Measurements from ENCODE around the gene MYH13.

The MYH13 gene

GRCh38 chr17:10384175-10384574 is 11.4 kb upstream of the MYH13 start:
- H3K9ac ChIP-seq (ENCODE audit: low read depth, low read length) = no peak overlapping the region
- H3K4me1 ChIP-seq (ENCODE audit: insufficient read depth, low read length) = 0 out of 2 replicates have a peak, but pooled peaks cover 3% of the 10 kb centered on the region
- H3K9me3 ChIP-seq (ENCODE audit: insufficient read depth, low read depth, low read length) = no peaks in the 10 kb centered on the region
- H3K27ac ChIP-seq (ENCODE audit: low read length) = no peak overlapping the region
- no peaks in the 10 kb centered on the region for H3K36me3 ChIP-seq (ENCODE audit: insufficient read depth, low read depth, low read length)
- no peaks in the 10 kb centered on the region for H3K27me3 ChIP-seq (ENCODE audit: insufficient read depth, low read length)
- no peak overlapping the region for H3K4me3 ChIP-seq (ENCODE audit: low read length)

GRCh38 chr17:10380631-10381408 is 8.0 kb upstream of the MYH13 start:
- H3K4me3 ChIP-seq (ENCODE audit: low read length) = no peak overlapping the region
- 0 out of 2 replicates have a peak, but pooled peaks cover 3% of the 10 kb centered on the region for H3K4me1 ChIP-seq (ENCODE audit: insufficient read depth, low read length)
- no peak overlapping the region for H3K27ac ChIP-seq (ENCODE audit: low read length)
- no peaks in the 10 kb centered on the region for H3K9me3 ChIP-seq (ENCODE audit: insufficient read depth, low read depth, low read length)
- no peaks in the 10 kb centered on the region for H3K36me3 ChIP-seq (ENCODE audit: insufficient read depth, low read depth, low read length)
- no peaks in the 10 kb centered on the region for H3K27me3 ChIP-seq (ENCODE audit: insufficient read depth, low read length)
- H3K9ac ChIP-seq (ENCODE audit: low read depth, low read length) = no peak overlapping the region

GRCh38 chr17:10370016-10370608 is 2.7 kb downstream of the MYH13 start:
- Histone ChIP-seq H3K27me3 (ENCODE audit: insufficient read depth, low read length) (no peaks in the 10 kb centered on the region), H3K4me1 (ENCODE audit: insufficient read depth, low read length) (no peaks in the 10 kb centered on the region; the same call in 1 of the 2 replicates), H3K36me3 (ENCODE audit: insufficient read depth, low read depth, low read length) (no peaks in the 10 kb centered on the region), H3K9me3 (ENCODE audit: insufficient read depth, low read depth, low read length) (no peaks in the 10 kb centered on the region), H3K4me3 (ENCODE audit: low read length) (no peak overlapping the region), H3K9ac (ENCODE audit: low read depth, low read length) (no peak overlapping the region), H3K27ac (ENCODE audit: low read length) (no peak overlapping the region)

- Histone ChIP-seq H3K4me3 (ENCODE audit: low read length) (no peak overlapping the region), H3K4me1 (ENCODE audit: insufficient read depth, low read length) (no peaks in the 10 kb centered on the region; the same call in 1 of the 2 replicates), H3K27ac (ENCODE audit: low read length) (no peak overlapping the region), H3K9me3 (ENCODE audit: insufficient read depth, low read depth, low read length) (no peaks in the 10 kb centered on the region), H3K9ac (ENCODE audit: low read depth, low read length) (no peak overlapping the region), H3K36me3 (ENCODE audit: insufficient read depth, low read depth, low read length) (no peaks in the 10 kb centered on the region), H3K27me3 (ENCODE audit: insufficient read depth, low read length) (no peaks in the 10 kb centered on the region)
Observed at GRCh38 chr17:10369239-10369638, 3.6 kb downstream of the MYH13 start.

GRCh38 chr17:10368561-10368960 is 4.2 kb downstream of the MYH13 start:
- H3K9ac ChIP-seq (ENCODE audit: low read depth, low read length) = no peak overlapping the region
- H3K27me3 ChIP-seq (ENCODE audit: insufficient read depth, low read length) = no peaks in the 10 kb centered on the region
- no peak overlapping the region for H3K27ac ChIP-seq (ENCODE audit: low read length)
- H3K36me3 ChIP-seq (ENCODE audit: insufficient read depth, low read depth, low read length) = no peaks in the 10 kb centered on the region
- H3K4me1 ChIP-seq (ENCODE audit: insufficient read depth, low read length) = no peaks in the 10 kb centered on the region; the same call in 1 of the 2 replicates
- no peak overlapping the region for H3K4me3 ChIP-seq (ENCODE audit: low read length)
- no peaks in the 10 kb centered on the region for H3K9me3 ChIP-seq (ENCODE audit: insufficient read depth, low read depth, low read length)

- H3K36me3 ChIP-seq (ENCODE audit: insufficient read depth, low read depth, low read length) = no peaks in the 10 kb centered on the region
- no peak overlapping the region for H3K27ac ChIP-seq (ENCODE audit: low read length)
- H3K4me1 ChIP-seq (ENCODE audit: insufficient read depth, low read length) = no peaks in the 10 kb centered on the region; the same call in 1 of the 2 replicates
- H3K4me3 ChIP-seq (ENCODE audit: low read length) = no peak overlapping the region
- no peaks in the 10 kb centered on the region for H3K27me3 ChIP-seq (ENCODE audit: insufficient read depth, low read length)
- no peak overlapping the region for H3K9ac ChIP-seq (ENCODE audit: low read depth, low read length)
- no peaks in the 10 kb centered on the region for H3K9me3 ChIP-seq (ENCODE audit: insufficient read depth, low read depth, low read length)
Observed at GRCh38 chr17:10360578-10360977, 12.2 kb downstream of the MYH13 start.

- Histone ChIP-seq H3K4me1 (ENCODE audit: insufficient read depth, low read length) (no peaks in the 10 kb centered on the region), H3K27ac (ENCODE audit: low read length) (no peak overlapping the region), H3K4me3 (ENCODE audit: low read length) (no peak overlapping the region), H3K27me3 (ENCODE audit: insufficient read depth, low read length) (no peaks in the 10 kb centered on the region), H3K9me3 (ENCODE audit: insufficient read depth, low read depth, low read length) (no peaks in the 10 kb centered on the region), H3K36me3 (ENCODE audit: insufficient read depth, low read depth, low read length) (no peaks in the 10 kb centered on the region), H3K9ac (ENCODE audit: low read depth, low read length) (no peak overlapping the region)
Observed at GRCh38 chr17:10357768-10358167, 15.0 kb downstream of the MYH13 start.

- Histone ChIP-seq H3K4me1 (ENCODE audit: insufficient read depth, low read length) (no peaks in the 10 kb centered on the region), H3K27ac (ENCODE audit: low read length) (no peak overlapping the region), H3K36me3 (ENCODE audit: insufficient read depth, low read depth, low read length) (no peaks in the 10 kb centered on the region), H3K27me3 (ENCODE audit: insufficient read depth, low read length) (no peaks in the 10 kb centered on the region), H3K9ac (ENCODE audit: low read depth, low read length) (no peak overlapping the region), H3K4me3 (ENCODE audit: low read length) (no peak overlapping the region), H3K9me3 (ENCODE audit: insufficient read depth, low read depth, low read length) (no peaks in the 10 kb centered on the region)
Observed at GRCh38 chr17:10354651-10355050, 18.2 kb downstream of the MYH13 start.

- Histone ChIP-seq H3K9me3 (ENCODE audit: insufficient read depth, low read depth, low read length) (no peaks in the 10 kb centered on the region), H3K9ac (ENCODE audit: low read depth, low read length) (no peak overlapping the region), H3K27ac (ENCODE audit: low read length) (no peak overlapping the region), H3K27me3 (ENCODE audit: insufficient read depth, low read length) (no peaks in the 10 kb centered on the region), H3K4me1 (ENCODE audit: insufficient read depth, low read length) (no peaks in the 10 kb centered on the region), H3K4me3 (ENCODE audit: low read length) (no peak overlapping the region), H3K36me3 (ENCODE audit: insufficient read depth, low read depth, low read length) (no peaks in the 10 kb centered on the region)
Observed at GRCh38 chr17:10352893-10353292, 19.9 kb downstream of the MYH13 start.

GRCh38 chr17:10349403-10349802 is 23.4 kb downstream of the MYH13 start:
- H3K36me3 ChIP-seq (ENCODE audit: insufficient read depth, low read depth, low read length) = no peaks in the 10 kb centered on the region
- H3K27me3 ChIP-seq (ENCODE audit: insufficient read depth, low read length) = no peaks in the 10 kb centered on the region
- no peak overlapping the region for H3K4me3 ChIP-seq (ENCODE audit: low read length)
- H3K27ac ChIP-seq (ENCODE audit: low read length) = no peak overlapping the region
- H3K4me1 ChIP-seq (ENCODE audit: insufficient read depth, low read length) = no peaks in the 10 kb centered on the region
- no peaks in the 10 kb centered on the region for H3K9me3 ChIP-seq (ENCODE audit: insufficient read depth, low read depth, low read length)
- H3K9ac ChIP-seq (ENCODE audit: low read depth, low read length) = no peak overlapping the region

- no peak overlapping the region for H3K4me3 ChIP-seq (ENCODE audit: low read length)
- H3K9me3 ChIP-seq (ENCODE audit: insufficient read depth, low read depth, low read length) = no peaks in the 10 kb centered on the region
- no peaks in the 10 kb centered on the region for H3K4me1 ChIP-seq (ENCODE audit: insufficient read depth, low read length)
- H3K9ac ChIP-seq (ENCODE audit: low read depth, low read length) = no peak overlapping the region
- no peaks in the 10 kb centered on the region for H3K36me3 ChIP-seq (ENCODE audit: insufficient read depth, low read depth, low read length)
- no peaks in the 10 kb centered on the region for H3K27me3 ChIP-seq (ENCODE audit: insufficient read depth, low read length)
- H3K27ac ChIP-seq (ENCODE audit: low read length) = no peak overlapping the region
Observed at GRCh38 chr17:10344816-10345215, 28.0 kb downstream of the MYH13 start.

GRCh38 chr17:10339051-10339450 is 33.8 kb downstream of the MYH13 start:
- Histone ChIP-seq H3K36me3 (ENCODE audit: insufficient read depth, low read depth, low read length) (no peaks in the 10 kb centered on the region), H3K9me3 (ENCODE audit: insufficient read depth, low read depth, low read length) (no peaks in the 10 kb centered on the region), H3K4me1 (ENCODE audit: insufficient read depth, low read length) (peaks cover 4% of the 10 kb centered on the region; the same call in 1 of the 2 replicates)

More at GRCh38 chr17:10339051-10339450, 33.8 kb downstream of the MYH13 start:
- Histone ChIP-seq H3K4me3 (ENCODE audit: low read length) (no peak overlapping the region), H3K27me3 (ENCODE audit: insufficient read depth, low read length) (no peaks in the 10 kb centered on the region), H3K9ac (ENCODE audit: low read depth, low read length) (no peak overlapping the region), H3K27ac (ENCODE audit: low read length) (no peak overlapping the region)

Measured in iPS-20b (cell line).